ENCODE data around the gene CDKAL1. TPM values are rescaled to one million over a fixed set of nuclear protein-coding genes. Genes with fewer than 3 reads are reported as not detected.
A peak's percentile ranks its signal among the peaks of the same experiment; 100 is the strongest.

CDKAL1 gene
- total RNA-seq, 1 experiment from 2014 or later, result 6.5 TPM

DNA sequence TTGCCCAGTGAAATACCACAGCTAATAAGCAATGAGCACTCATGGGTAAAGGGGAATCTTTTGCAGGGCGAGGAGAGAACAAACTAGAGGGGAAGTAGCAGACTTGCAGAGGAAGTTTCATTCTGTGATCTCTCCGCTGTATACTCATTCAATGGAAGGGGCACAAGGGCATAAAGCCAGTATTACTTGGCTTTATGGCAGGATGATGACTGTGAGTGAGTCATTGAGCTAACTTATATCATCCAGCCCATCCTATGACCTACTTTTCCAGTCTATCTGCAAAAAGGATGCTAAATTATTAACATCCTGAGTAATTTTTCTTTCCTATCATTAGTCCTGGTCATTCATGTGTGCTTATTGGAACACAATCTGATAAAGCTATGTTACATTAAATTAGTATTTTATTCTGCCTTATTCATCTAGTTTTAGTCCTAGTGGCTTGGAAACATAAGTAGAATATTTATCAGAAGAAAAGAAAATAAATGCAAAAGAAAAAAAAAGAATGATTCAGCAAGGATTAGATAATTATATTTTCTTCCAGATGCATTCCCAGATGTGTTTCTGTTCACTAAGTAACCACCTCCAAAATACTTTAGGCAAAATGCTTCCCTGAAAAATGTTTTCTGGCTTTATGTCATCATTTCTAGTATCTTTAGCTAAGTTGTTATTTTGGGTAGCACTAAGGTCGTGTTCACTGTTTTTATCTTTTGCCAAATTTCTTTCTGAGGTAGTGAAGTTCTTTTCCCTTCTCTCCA, 471.7 kb downstream of the CDKAL1 start:
- Histone ChIP-seq H3K4me3 (no peak overlapping the region), H3K27me3 (no peaks in the 10 kb centered on the region), H3K36me3 (no peaks in the 10 kb centered on the region), H3K9me3 (no peaks in the 10 kb centered on the region; the same call in 1 of the 2 replicates)
- peak; percentile 57 for DNase-seq

- H3K36me3 ChIP-seq, result no peaks in the 10 kb centered on the region
- no peaks in the 10 kb centered on the region for H3K27me3 ChIP-seq
- H3K4me3 ChIP-seq, result no peak overlapping the region
- DNase-seq, result no peak
- H3K9me3 ChIP-seq, result no peaks in the 10 kb centered on the region
Observed at GRCh38 chr6:21019614-21020013, 485.4 kb downstream of the CDKAL1 start.

GRCh38 chr6:21022343-21023107, 488.3 kb downstream of the CDKAL1 start:
- DNase-seq, result no peak
- Histone ChIP-seq H3K36me3 (no peaks in the 10 kb centered on the region; the same call in 1 of the 2 replicates), H3K9me3 (no peaks in the 10 kb centered on the region), H3K27me3 (no peaks in the 10 kb centered on the region), H3K4me3 (no peak overlapping the region)

GRCh38 chr6:21023210-21023609, 489.0 kb downstream of the CDKAL1 start:
- Histone ChIP-seq H3K9me3 (no peaks in the 10 kb centered on the region), H3K27me3 (no peaks in the 10 kb centered on the region), H3K4me3 (no peak overlapping the region), H3K36me3 (no peaks in the 10 kb centered on the region; the same call in 1 of the 2 replicates)
- no peak for DNase-seq

DNA sequence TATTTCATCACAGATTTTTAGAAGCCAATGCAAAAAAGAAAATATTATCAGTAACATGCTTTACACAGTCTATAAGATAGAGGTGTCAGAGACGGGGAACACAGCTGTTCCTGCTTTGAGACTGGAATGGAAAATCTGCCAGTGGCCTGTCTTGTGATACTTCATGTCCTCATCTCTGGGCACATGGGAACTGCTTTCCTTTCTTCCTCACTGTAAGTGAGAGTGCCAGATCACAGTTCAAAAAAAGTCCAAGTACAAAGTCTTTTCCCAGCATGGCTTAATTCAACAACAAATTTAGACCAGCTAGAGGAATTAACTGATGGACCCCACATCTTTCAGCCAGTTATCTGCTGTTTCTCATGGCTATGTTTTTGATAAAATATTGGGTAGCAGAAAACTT, 490.4 kb downstream of the CDKAL1 start:
- DNase-seq, result no peak
- H3K9me3 ChIP-seq, result no peaks in the 10 kb centered on the region

GRCh38 chr6:21026576-21027273, 492.5 kb downstream of the CDKAL1 start:
- H3K9me3 ChIP-seq, result no peaks in the 10 kb centered on the region
- no peaks in the 10 kb centered on the region for H3K27me3 ChIP-seq
- no peaks in the 10 kb centered on the region; the same call in 1 of the 2 replicates for H3K36me3 ChIP-seq
- H3K4me3 ChIP-seq, result no peak overlapping the region
- DNase-seq, result no peak

More for the DNA sequence above, 490.4 kb downstream of the CDKAL1 start:
- Histone ChIP-seq H3K36me3 (no peaks in the 10 kb centered on the region; the same call in 1 of the 2 replicates), H3K27me3 (no peaks in the 10 kb centered on the region), H3K4me3 (no peak overlapping the region)

DNA sequence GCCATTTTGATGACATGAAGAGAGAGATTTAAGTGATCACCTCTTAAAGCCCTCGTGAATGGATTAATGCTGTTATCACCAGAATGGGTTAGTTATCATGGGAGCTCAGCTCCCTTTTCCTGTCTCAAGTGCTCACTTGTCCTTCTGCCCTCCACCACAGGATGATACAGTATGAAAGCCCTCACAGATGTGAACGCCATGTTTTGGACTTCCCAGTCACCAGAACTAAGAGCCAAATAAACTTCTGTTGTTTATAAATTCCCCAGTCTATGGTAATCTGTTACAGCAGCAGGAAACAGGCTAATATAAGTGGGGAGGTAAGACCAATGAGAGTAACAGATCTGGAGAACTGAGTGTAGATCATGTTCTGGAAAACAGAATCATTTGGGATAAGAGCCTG, 493.2 kb downstream of the CDKAL1 start:
- no peaks in the 10 kb centered on the region; the same call in 1 of the 2 replicates for H3K36me3 ChIP-seq
- no peak overlapping the region for H3K4me3 ChIP-seq
- no peaks in the 10 kb centered on the region for H3K27me3 ChIP-seq
- no peaks in the 10 kb centered on the region for H3K9me3 ChIP-seq
- no peak for DNase-seq

GRCh38 chr6:21031182-21031581, 496.9 kb downstream of the CDKAL1 start:
- DNase-seq, result no peak
- Histone ChIP-seq H3K4me3 (no peak overlapping the region), H3K36me3 (no peaks in the 10 kb centered on the region; the same call in 1 of the 2 replicates), H3K9me3 (no peaks in the 10 kb centered on the region), H3K27me3 (no peaks in the 10 kb centered on the region)

DNA sequence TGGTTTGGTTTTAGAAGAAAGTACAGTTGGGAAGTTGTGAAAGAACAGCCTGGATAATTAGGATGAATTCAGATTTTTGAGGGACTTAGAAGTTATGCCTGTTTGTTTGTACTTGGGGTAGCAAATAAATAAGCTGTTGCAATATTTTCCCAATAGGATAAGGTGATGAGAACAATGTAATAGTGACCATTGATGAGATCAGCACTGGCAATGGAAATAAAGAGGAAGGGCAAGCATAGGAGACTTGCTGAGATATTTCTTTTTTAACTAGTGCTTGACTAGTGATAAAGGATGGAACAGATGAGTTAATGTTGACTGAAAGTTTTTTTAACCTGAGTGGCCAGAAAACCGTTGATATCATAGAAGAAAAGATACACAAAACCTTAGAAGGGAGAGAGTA, 498.8 kb downstream of the CDKAL1 start:
- DNase-seq, result no peak

DNA sequence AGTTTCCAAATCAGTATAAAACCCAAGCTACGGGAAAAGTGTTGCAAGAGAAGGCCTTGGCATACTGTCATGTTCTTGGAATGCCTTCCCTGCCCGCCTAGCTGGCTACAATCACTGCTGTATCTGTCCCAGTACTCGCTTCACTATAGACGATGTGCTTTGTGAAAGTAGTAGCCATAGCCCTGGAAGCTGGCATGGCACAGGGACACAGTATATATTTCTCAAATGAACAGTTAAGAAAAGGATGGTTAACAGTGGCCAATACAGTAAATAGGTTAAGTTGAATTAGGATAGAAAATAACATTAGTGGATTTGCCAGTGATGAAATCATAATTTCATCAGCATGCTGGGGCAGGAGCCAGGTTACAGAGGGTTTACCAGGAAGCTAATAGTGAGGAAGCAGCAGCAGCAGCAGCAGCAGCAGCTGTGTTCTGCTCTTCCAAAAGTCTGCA, 499.3 kb downstream of the CDKAL1 start:
- Histone ChIP-seq H3K4me3 (peak overlapping the region; percentile 14; the same call in 1 of the 2 replicates), H3K9me3 (no peaks in the 10 kb centered on the region), H3K27me3 (no peaks in the 10 kb centered on the region), H3K36me3 (no peaks in the 10 kb centered on the region)
- DNase-seq, result peak; percentile 71

More for the DNA sequence above, 498.8 kb downstream of the CDKAL1 start:
- Histone ChIP-seq H3K27me3 (no peaks in the 10 kb centered on the region), H3K36me3 (no peaks in the 10 kb centered on the region), H3K9me3 (no peaks in the 10 kb centered on the region), H3K4me3 (no peak overlapping the region)

DNA sequence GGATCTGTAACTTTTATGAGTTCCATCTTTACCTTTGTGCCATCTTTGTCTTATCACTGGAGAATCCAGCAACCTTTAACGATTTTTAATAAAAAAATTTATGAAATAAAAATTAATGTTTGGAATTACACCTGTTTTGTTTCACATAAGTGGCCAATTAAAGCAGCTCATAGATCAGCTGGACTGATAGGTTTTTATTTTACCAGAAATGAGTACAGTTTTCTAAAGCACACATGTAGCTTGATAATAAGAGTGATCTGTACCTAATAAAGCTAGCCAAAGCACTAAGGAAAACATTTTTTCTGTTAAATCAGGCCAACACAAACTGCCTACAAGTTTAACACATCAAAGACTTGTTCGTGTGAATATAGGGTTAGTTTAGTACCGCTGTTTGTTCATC, 500.1 kb downstream of the CDKAL1 start:
- no peak for DNase-seq
- Histone ChIP-seq H3K36me3 (no peaks in the 10 kb centered on the region), H3K4me3 (no peak overlapping the region), H3K27me3 (no peaks in the 10 kb centered on the region), H3K9me3 (no peaks in the 10 kb centered on the region)

DNA sequence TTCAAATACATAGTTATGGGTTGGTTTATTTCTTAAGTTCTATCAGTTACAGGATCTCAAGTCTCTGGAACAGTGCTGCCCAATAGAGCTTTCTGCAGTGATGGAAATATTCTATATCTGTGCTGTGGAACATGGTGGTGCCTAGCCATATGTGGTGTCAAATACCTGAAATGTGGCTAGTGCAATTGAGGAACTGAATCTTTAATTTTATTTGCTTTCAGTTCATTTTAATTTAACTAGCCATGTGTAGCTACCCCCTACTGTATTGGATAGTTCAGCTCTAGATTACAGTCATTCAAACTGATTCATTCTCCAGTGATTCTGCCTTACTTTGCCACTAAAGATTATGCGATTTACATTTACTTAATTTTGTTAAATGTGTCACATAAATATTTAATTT, 503.2 kb downstream of the CDKAL1 start:
- Histone ChIP-seq H3K9me3 (no peaks in the 10 kb centered on the region), H3K27me3 (no peaks in the 10 kb centered on the region), H3K36me3 (no peaks in the 10 kb centered on the region), H3K4me3 (no peak overlapping the region)
- DNase-seq, result no peak

DNA sequence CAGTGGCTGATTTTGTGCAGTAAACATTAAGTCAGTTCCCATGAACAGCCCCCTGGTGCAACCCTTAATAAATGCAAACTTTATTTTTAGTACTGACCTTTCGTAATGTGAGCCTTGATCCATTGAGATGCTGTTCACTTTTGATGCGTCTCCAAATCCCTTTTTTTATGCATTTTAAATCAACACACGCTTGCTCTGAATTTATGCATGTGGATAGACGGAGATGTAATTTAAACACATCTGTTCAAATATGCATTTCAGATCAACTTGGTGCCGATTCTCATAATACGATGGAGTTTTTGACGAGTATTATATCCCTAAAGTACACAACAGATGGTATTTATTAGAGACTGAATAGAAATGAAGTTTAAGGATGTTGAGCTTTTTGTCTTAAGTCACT, 505.7 kb downstream of the CDKAL1 start:
- H3K36me3 ChIP-seq, result no peaks in the 10 kb centered on the region
- no peaks in the 10 kb centered on the region for H3K27me3 ChIP-seq
- no peak overlapping the region for H3K4me3 ChIP-seq
- no peaks in the 10 kb centered on the region for H3K9me3 ChIP-seq
- no peak for DNase-seq

GRCh38 chr6:21045135-21045700, 511.0 kb downstream of the CDKAL1 start:
- Histone ChIP-seq H3K36me3 (no peaks in the 10 kb centered on the region), H3K4me3 (no peak overlapping the region), H3K9me3 (no peaks in the 10 kb centered on the region), H3K27me3 (no peaks in the 10 kb centered on the region)
- DNase-seq, result no peak

- Histone ChIP-seq H3K9me3 (no peaks in the 10 kb centered on the region), H3K4me3 (no peak overlapping the region), H3K36me3 (no peaks in the 10 kb centered on the region), H3K27me3 (no peaks in the 10 kb centered on the region)
- no peak for DNase-seq
Observed at GRCh38 chr6:21046276-21046675, 512.0 kb downstream of the CDKAL1 start.

DNA sequence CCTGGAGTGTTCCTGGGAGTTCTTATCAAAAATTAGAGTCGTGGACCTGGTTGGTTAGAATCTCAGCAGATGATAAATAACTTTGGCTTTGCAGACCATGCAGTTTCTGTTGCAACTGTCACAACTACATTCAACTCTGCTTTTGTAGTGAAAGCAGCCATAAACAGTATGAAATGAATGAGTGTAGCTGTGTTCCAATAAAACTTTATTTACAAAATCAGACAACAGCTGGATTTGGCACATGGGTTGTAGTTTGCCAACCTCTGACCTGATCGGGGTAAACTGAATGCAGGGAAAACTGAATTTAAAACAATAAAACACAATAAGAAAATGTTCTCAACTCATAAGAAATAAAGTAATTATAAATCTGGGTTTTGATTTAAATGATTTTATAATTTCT, 513.8 kb downstream of the CDKAL1 start:
- Histone ChIP-seq H3K36me3 (no peaks in the 10 kb centered on the region), H3K9me3 (no peaks in the 10 kb centered on the region), H3K4me3 (no peak overlapping the region), H3K27me3 (no peaks in the 10 kb centered on the region)
- no peak for DNase-seq

DNA sequence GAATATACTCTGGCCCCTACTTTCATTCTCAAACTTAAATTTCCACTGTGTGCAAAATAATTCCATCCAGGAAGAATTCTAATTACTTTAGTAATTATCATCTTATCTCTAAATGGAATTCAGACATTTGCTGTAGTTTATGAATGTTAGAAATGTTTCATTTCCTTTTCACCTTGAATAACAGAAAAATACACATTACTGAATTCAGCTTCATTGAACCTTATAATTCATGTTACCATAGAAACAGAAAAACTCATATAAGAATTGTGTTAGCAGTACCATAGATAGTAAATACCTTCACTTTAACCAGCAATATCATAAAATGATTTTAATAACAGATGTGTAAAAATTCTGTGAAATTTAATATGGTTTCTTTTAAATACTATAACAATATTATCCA, 514.9 kb downstream of the CDKAL1 start:
- no peaks in the 10 kb centered on the region for H3K9me3 ChIP-seq
- no peak overlapping the region for H3K4me3 ChIP-seq
- H3K36me3 ChIP-seq, result no peaks in the 10 kb centered on the region; the same call in 1 of the 2 replicates
- DNase-seq, result no peak
- H3K27me3 ChIP-seq, result no peaks in the 10 kb centered on the region
